Vagina (tissue), 2 donors: ENCODE measurements around the gene EWSR1.

ENCODE experiments used
- POLR2A ChIP-seq, 2 donors: fragments of 450-650 bp; IDR thresholded peaks; one replicate each; pipeline ENCODE4 v1.6.1; 2017; ENCODE audit warnings: antibody characterized with exemption in 2 of 2, mild to moderate bottlenecking in 2 of 2, moderate library complexity in 2 of 2
- TF ChIP-seq, protein P1 (sequence below), 3 experiments: fragments of 450-650 bp in 2 of 3; fragments of 200-600 bp in 1 of 3; sonication (generic) in 1 of 3; IDR thresholded peaks; one replicate each; pipeline ENCODE4 v1.5.1; 2017 to 2019; ENCODE audit warnings: antibody characterized with exemption in 3 of 3, mild to moderate bottlenecking in 2 of 3, moderate library complexity in 2 of 3

DNA sequence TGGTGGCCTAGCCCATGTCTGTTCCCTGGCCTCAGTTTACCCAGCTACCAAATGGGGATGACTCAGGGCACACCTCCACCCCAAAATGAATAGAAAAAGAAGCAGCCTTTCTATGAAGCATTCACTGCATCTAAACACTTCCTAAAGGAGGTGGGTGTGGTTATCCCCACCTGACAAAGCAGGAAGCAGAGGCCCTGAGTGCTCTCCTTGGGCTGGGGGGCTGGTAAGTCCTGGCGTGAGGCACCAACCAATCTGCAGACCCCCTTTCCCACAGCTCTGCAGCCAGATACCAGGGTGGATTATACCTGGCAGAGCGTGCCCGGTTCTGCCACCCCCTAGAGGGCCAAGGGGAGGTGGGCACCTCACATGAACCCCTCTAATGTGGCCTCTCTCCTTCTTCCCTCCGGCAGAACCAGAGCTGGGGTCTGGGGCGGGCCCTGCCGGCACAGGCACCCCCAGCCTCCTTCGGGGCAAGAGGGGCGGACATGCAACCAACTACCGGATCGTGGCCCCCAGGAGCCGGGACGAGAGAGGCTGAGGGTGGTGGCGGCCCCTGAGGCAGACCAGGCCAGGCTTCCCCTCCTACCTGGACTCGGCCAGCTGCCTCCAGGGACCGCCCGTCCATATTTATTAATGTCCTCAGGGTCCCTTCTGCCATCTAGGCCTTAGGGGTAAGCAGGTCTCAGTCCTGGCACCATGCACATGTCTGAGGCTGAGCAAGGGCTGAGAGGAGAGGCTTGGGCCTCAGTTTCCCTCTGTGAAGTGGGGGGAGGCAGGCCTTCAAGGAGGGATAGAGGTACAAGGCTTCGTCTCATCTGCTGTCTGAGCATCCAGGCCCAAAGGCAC, 9.4 kb upstream of the EWSR1 start:
- TF ChIP-seq, protein P1, sequence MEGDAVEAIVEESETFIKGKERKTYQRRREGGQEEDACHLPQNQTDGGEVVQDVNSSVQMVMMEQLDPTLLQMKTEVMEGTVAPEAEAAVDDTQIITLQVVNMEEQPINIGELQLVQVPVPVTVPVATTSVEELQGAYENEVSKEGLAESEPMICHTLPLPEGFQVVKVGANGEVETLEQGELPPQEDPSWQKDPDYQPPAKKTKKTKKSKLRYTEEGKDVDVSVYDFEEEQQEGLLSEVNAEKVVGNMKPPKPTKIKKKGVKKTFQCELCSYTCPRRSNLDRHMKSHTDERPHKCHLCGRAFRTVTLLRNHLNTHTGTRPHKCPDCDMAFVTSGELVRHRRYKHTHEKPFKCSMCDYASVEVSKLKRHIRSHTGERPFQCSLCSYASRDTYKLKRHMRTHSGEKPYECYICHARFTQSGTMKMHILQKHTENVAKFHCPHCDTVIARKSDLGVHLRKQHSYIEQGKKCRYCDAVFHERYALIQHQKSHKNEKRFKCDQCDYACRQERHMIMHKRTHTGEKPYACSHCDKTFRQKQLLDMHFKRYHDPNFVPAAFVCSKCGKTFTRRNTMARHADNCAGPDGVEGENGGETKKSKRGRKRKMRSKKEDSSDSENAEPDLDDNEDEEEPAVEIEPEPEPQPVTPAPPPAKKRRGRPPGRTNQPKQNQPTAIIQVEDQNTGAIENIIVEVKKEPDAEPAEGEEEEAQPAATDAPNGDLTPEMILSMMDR (IDR thresholded peaks at IDR 0.05): no peak
- TF ChIP-seq POLR2A (IDR thresholded peaks at IDR 0.05): no peak
